Osteoblast (primary cell): ENCODE results near the gene RIPOR3. TPM values are rescaled to one million over a fixed set of nuclear protein-coding genes. Genes with fewer than 3 reads are reported as not detected.

ENCODE experiments used
- DNase-seq: peaks from one replicate; pipeline ENCODE4 v3.0.0; 2011; ENCODE audit warnings: low spot score, mixed read lengths; ENCODE audit not compliant: insufficient read length; ENCODE audit errors: missing footprints
- H2AFZ ChIP-seq: 2 replicates; pipeline ENCODE4 v1.6.0; 2011; ENCODE audit warnings: mild to moderate bottlenecking, low read length
- H3K27ac ChIP-seq: 2 replicates; pipeline ENCODE4 v1.5.1; 2011; ENCODE audit warnings: mild to moderate bottlenecking, low read depth, low read length, moderate library complexity
- H3K27me3 ChIP-seq: 2 replicates; pipeline ENCODE4 v1.6.0; 2012; ENCODE audit warnings: mild to moderate bottlenecking, control low read depth, inconsistent platforms, low read length, moderate library complexity; ENCODE audit not compliant: insufficient read depth
- H3K36me3 ChIP-seq: 2 replicates; pipeline ENCODE4 v1.5.1; 2011; ENCODE audit warnings: mild to moderate bottlenecking, low read length, control low read depth, moderate library complexity; ENCODE audit not compliant: insufficient read depth
- H3K4me1 ChIP-seq: 2 replicates; pipeline ENCODE4 v1.5.1; 2011; ENCODE audit warnings: mild to moderate bottlenecking, low read length, control low read depth, moderate library complexity; ENCODE audit not compliant: insufficient read depth
- H3K4me2 ChIP-seq: 2 replicates; pipeline ENCODE4 v1.6.0; 2011; ENCODE audit warnings: mild to moderate bottlenecking, low read length; ENCODE audit not compliant: insufficient read depth
- H3K4me3 ChIP-seq: fragments of 200-600 bp; sonication (generic); 3 replicates; pipeline ENCODE4 v1.5.1; 2012; ENCODE audit warnings: mild to moderate bottlenecking, low read length, inconsistent platforms; ENCODE audit not compliant: insufficient read depth
- H3K79me2 ChIP-seq: 2 replicates; pipeline ENCODE4 v1.6.0; 2012; ENCODE audit warnings: mild to moderate bottlenecking, low read length, control low read depth, inconsistent platforms; ENCODE audit not compliant: insufficient read depth
- H3K9me3 ChIP-seq: 2 replicates; pipeline ENCODE4 v1.5.1; 2011; ENCODE audit warnings: low read depth, low read length, control low read depth
- H4K20me1 ChIP-seq: 2 replicates; pipeline ENCODE4 v1.6.0; 2012; ENCODE audit warnings: mild to moderate bottlenecking, low read length, control low read depth; ENCODE audit not compliant: insufficient read depth
- CTCF ChIP-seq: IDR thresholded peaks from 2 replicates; pipeline ENCODE4 v1.5.1; 2011; ENCODE audit warnings: mild to moderate bottlenecking, low read depth, low read length, moderate library complexity; ENCODE audit errors: extremely low read depth
- total RNA-seq: library from RNA; depleted of rRNA; stranded (reverse); fragments of >200 nt; gene quantifications from 2 replicates; pipeline ENCODE4 v1.2.3, GENCODE V29; 2012

The RIPOR3 gene
- total RNA-seq, 1 donor: 1.1 TPM

DNA sequence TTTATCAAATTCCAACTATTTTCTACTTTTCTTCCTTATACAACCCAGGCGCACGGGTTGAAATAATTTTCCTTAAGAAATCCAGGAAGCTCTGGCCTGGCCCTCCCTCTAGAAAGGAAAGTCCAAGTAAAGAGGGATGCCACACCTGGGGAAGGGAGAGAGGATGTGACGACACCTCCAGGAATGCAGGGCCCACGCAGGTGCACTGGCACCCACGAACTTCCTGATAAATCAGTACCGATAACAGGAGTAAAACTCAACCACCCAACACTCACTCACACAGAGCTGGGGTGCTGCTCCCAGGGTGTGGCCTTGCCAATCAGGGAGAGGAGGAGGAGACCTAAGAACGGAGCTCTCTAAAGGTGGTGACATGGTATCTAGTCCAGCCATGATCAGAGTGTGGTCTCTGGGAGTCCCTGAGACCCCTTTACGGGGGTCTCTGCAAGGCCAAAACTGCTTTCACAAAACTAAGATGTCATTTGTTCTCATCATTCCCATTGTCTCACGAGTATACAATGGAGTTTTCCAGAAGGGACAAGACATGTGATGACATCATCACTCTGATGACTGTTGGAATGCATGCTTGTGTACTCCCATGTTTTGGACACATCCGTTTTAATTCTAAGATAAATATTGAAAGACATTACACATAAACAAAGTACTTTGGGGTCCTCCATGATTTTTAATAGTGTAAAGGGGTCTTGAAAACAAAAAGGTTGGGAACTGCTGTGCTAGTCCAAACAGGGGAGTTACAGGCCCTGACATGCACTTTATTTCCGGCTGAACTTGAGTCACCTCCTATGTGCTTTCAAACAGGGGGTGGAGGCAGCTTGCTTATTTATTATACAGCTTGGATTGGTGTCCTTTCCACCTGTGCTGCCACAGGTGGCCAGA, 37.9 kb upstream of the RIPOR3 start:
- no peaks in the 10 kb centered on the region for H3K9me3 ChIP-seq
- no peak overlapping the region for H3K4me3 ChIP-seq
- H2AFZ ChIP-seq: no peak overlapping the region
- peaks cover 57% of the 10 kb centered on the region for H3K4me1 ChIP-seq
- peak; percentile 65 for DNase-seq
- H3K27me3 ChIP-seq: peaks cover 6% of the 10 kb centered on the region
- no peaks in the 10 kb centered on the region for H3K36me3 ChIP-seq
- TF ChIP-seq CTCF: no peak
- H4K20me1 ChIP-seq: no peaks in the 10 kb centered on the region
- no peak overlapping the region for H3K4me2 ChIP-seq
- no peak overlapping the region for H3K27ac ChIP-seq
- H3K79me2 ChIP-seq: no peaks in the 10 kb centered on the region

DNA sequence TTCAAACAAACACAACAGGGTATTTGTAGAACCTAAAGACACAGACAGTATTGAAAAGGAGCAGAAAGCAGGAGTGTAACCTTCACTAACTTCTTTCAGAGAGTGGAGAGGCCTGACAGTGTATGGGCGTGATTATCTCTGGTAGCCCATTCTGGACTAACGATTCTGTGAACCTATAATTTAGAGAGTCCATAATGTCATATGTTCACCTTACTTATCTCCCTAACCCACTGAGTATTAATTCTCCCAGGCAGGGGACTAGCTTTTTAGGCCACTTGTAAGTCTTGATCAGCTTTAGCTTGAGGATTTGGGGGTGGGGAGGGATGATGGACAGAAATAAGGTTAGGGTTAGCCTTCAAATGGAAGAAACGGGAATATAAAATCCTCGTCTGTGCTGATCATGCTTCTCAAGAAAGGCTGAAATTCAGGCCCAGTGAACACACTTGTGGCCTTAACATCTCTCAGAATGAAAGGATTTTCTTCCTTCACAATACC, 37.2 kb upstream of the RIPOR3 start:
- Histone ChIP-seq H4K20me1 (no peaks in the 10 kb centered on the region), H3K4me1 (peaks cover 54% of the 10 kb centered on the region), H3K9me3 (no peaks in the 10 kb centered on the region), H3K27ac (no peak overlapping the region), H3K4me2 (no peak overlapping the region), H3K79me2 (no peaks in the 10 kb centered on the region), H3K4me3 (no peak overlapping the region), H3K36me3 (no peaks in the 10 kb centered on the region), H3K27me3 (peaks cover 6% of the 10 kb centered on the region), H2AFZ (no peak overlapping the region)
- no peak for TF ChIP-seq CTCF
- DNase-seq: no peak

DNA sequence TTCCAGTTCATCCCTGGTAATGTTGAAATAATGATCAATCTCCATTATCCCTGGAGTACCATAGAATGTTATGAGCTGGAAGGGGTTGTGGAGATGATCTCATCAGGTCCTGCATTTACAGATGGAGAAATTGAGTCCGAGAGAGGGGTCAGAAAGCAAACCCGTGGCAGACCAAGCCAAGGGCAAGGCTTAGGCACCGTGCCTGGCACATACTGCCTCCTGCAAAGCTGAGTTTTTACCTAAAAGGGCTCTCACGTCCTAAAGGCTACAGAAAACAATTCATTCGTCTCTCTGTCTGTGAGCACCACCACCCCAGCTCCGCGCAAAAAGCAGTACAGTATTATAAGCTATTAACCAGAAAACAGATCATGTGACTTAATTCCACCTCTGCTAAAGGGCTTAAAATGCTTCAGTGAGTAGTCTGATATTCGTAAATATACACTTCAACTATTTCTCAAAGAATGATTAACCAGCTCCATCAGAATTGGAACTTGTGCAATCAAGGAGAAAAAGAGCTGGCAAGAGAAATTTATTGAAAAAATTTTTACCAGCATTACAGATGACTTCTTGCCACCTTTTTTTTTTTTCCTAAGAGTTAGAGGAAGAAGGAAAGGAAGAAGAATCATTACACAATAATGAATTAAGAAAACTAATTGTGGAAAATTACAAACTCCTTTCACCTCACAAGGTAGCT, 36.6 kb upstream of the RIPOR3 start:
- no peak for TF ChIP-seq CTCF
- H3K4me2 ChIP-seq: peak overlapping the region; percentile 7
- no peaks in the 10 kb centered on the region for H3K79me2 ChIP-seq
- H3K4me1 ChIP-seq: peaks cover 52% of the 10 kb centered on the region
- no peak overlapping the region for H2AFZ ChIP-seq
- H3K9me3 ChIP-seq: no peaks in the 10 kb centered on the region
- no peak overlapping the region for H3K4me3 ChIP-seq
- H3K27me3 ChIP-seq: peaks cover 6% of the 10 kb centered on the region
- no peaks in the 10 kb centered on the region for H4K20me1 ChIP-seq
- no peak for DNase-seq
- no peak overlapping the region for H3K27ac ChIP-seq
- H3K36me3 ChIP-seq: no peaks in the 10 kb centered on the region
